Sciatic nerve (tissue), 2 donors: Measurements from ENCODE around the gene CSTB. TPM values are rescaled to one million over a fixed set of nuclear protein-coding genes. Genes with fewer than 3 reads are reported as not detected.
"Not testable (repeated sequence)": the region's sequence is repeated elsewhere in the genome, so short reads cannot be mapped to it uniquely, and the experiment has no call there.

ENCODE experiments used
- ATAC-seq: fragments of 200-7000 bp; cut with Tn5 transposase; one replicate; pipeline ENCODE4 v1.9.1; 2020; ENCODE audit warnings: mild to moderate bottlenecking, moderate library complexity
- DNase-seq: peaks from one replicate; pipeline ENCODE4 v3.0.0-alpha.2; 2020; ENCODE audit warnings: low spot score
- intact Hi-C: fragments of 100-400 bp; cut with DNase I; formaldehyde crosslinking; loops from one replicate; pipeline ENCODE4 v1.14.2; 2022
- total RNA-seq: library from RNA; stranded (reverse); fragmentation: NEBNext Ultra II Directional; extraction: Animal tissue kit (Norgen Biotek cat#: 25700); gene quantifications from one replicate; pipeline ENCODE4 v1.2.1, GENCODE V29; 2021
- donor health status: DM: no; HTN: no; CAD: no.
- donor health status: DM: no; HTN: no; CAD: no.

Gene CSTB
- 52.1 TPM for total RNA-seq

GRCh38 chr21:43775795-43776430 lies at the start of gene CSTB:
Gene CSTB (minus strand): TSS chr21:43776308. CDS start chr21:43776269, 39 bp downstream.
- DNase-seq: peak; percentile 95
- intact Hi-C loops: no loop called here
- ATAC-seq: peak; percentile 61

GRCh38 chr21:43825242-43825935 lies 49.3 kb upstream of the CSTB start:
- intact Hi-C loops: no loop called here
- DNase-seq: peak; percentile 56
- no peak for ATAC-seq

- intact Hi-C loops: no loop called here
- DNase-seq (peak; percentile 38), ATAC-seq (no peak)
Measured at GRCh38 chr21:43824333-43825241, 48.5 kb upstream of the CSTB start.

GRCh38 chr21:43822741-43823140 lies 46.6 kb upstream of the CSTB start:
- intact Hi-C loops, DNase-seq, ATAC-seq: not testable (repeated sequence)

- intact Hi-C loops, ATAC-seq: not testable (repeated sequence)
- peak; percentile 48 for DNase-seq
Measured at GRCh38 chr21:43822166-43822565, 46.1 kb upstream of the CSTB start.

GRCh38 chr21:43820466-43820865 lies 44.4 kb upstream of the CSTB start:
- ATAC-seq (no peak), DNase-seq (peak; percentile 52)
- intact Hi-C loops: no loop called here

- intact Hi-C loops: no loop called here
- no peak for ATAC-seq
- DNase-seq: peak; percentile 47
Measured at GRCh38 chr21:43819511-43820405, 43.6 kb upstream of the CSTB start.

GRCh38 chr21:43818685-43819084 lies 42.6 kb upstream of the CSTB start:
- intact Hi-C loops: no loop called here
- DNase-seq: no peak
- ATAC-seq: no peak

GRCh38 chr21:43817157-43818086 lies 41.3 kb upstream of the CSTB start:
- intact Hi-C loops: no loop called here
- ATAC-seq (no peak), DNase-seq (no peak)

GRCh38 chr21:43816611-43817071 lies 40.5 kb upstream of the CSTB start:
- DNase-seq (no peak), ATAC-seq (no peak)
- intact Hi-C loops: no loop called here

- DNase-seq (no peak), ATAC-seq (no peak)
- intact Hi-C loops: no loop called here
Measured at GRCh38 chr21:43815991-43816390, 39.9 kb upstream of the CSTB start.

GRCh38 chr21:43815107-43815613 lies 39.1 kb upstream of the CSTB start:
- DNase-seq (no peak), ATAC-seq (no peak)
- intact Hi-C loops: no loop called here

- intact Hi-C loops: no loop called here
- DNase-seq (no peak), ATAC-seq (no peak)
Measured at GRCh38 chr21:43814215-43815106, 38.4 kb upstream of the CSTB start.

- no peak for ATAC-seq
- intact Hi-C loops: no loop called here
- no peak for DNase-seq
Measured at GRCh38 chr21:43813656-43813980, 37.5 kb upstream of the CSTB start.

GRCh38 chr21:43812957-43813655 lies 37.0 kb upstream of the CSTB start:
- no peak for ATAC-seq
- intact Hi-C loops: no loop called here
- DNase-seq: no peak
